SK-N-SH (cell line): ENCODE data around the gene NTNG1. TPM values are rescaled to one million over a fixed set of nuclear protein-coding genes. Genes with fewer than 3 reads are reported as not detected.
A peak's percentile ranks its signal among the peaks of the same experiment; 100 is the strongest.

ENCODE experiments used
- CTCF ChIA-PET: fragments of 300-600, 350-600 bp; formaldehyde crosslinking; extraction: SDS; loops from one replicate; lab custom pipeline; 2021; lab: Yijun Ruan, JAX
- POLR2A ChIA-PET: fragments of 350-600 bp; sonication (Branson Sonifier 250); formaldehyde crosslinking; extraction: SDS; loops from one replicate; lab custom pipeline; 2020; ENCODE audit warnings: antibody characterized with exemption, inconsistent platforms; lab: Yijun Ruan, JAX
- DNase-seq: peaks from one replicate; pipeline ENCODE4 v3.0.0; 2012
- H2AFZ ChIP-seq: fragments of 200-600 bp; sonication (generic); 2 replicates; pipeline ENCODE4 v1.8.1; 2016; ENCODE audit warnings: antibody characterized with exemption, mild to moderate bottlenecking, low read depth
- H3F3A ChIP-seq: fragments of 200-600 bp; sonication (generic); replicated peaks from 2 replicates; pipeline ENCODE3; 2016; ENCODE audit warnings: antibody characterized with exemption, mild to moderate bottlenecking; ENCODE audit not compliant: insufficient read depth
- H3K27ac ChIP-seq, 2 experiments: fragments of 200-500 bp in 1 of 2; fragments of 200-600 bp in 1 of 2; sonication (Bioruptor generic) in 1 of 2; sonication (generic), shearing (Covaris generic) in 1 of 2; 2 replicates each; pipeline versions ENCODE4 v1.5.1 to v1.6.1; 2014 to 2016; ENCODE audit warnings: low read depth in 2 of 2, inconsistent platforms in 1 of 2, low read length in 1 of 2, mild to moderate bottlenecking in 1 of 2, mixed read lengths in 1 of 2
- H3K27me3 ChIP-seq: fragments of 200-600 bp; sonication (generic), shearing (Covaris generic); 2 replicates; pipeline ENCODE4 v1.6.1; 2016; ENCODE audit warnings: mixed run types; ENCODE audit not compliant: insufficient read depth
- H3K36me3 ChIP-seq, 2 experiments: fragments of 200-500 bp in 1 of 2; fragments of 200-600 bp in 1 of 2; sonication (Bioruptor generic) in 1 of 2; sonication (generic) in 1 of 2; replicated peaks in 1 of 2; 2 replicates each; pipeline versions ENCODE3 to v1.5.1; 2014 to 2016; ENCODE audit warnings: low read length in 1 of 2, mild to moderate bottlenecking in 1 of 2; ENCODE audit not compliant: insufficient read depth in 2 of 2, control insufficient read depth in 1 of 2
- H3K4me1 ChIP-seq, 2 experiments: fragments of 200-500 bp in 1 of 2; fragments of 200-600 bp in 1 of 2; sonication (Bioruptor generic) in 1 of 2; sonication (generic), shearing (Covaris generic) in 1 of 2; 2 replicates each; pipeline versions ENCODE4 v1.5.1 to v1.6.1; 2014 to 2016; ENCODE audit warnings: low read depth in 1 of 2, low read length in 1 of 2, mixed run types in 1 of 2; ENCODE audit not compliant: insufficient read depth in 2 of 2, control insufficient read depth in 1 of 2
- H3K4me2 ChIP-seq: fragments of 200-600 bp; sonication (generic), shearing (Covaris generic); 2 replicates; pipeline ENCODE4 v1.6.1; 2017; ENCODE audit warnings: mixed run types
- H3K4me3 ChIP-seq, 2 experiments: fragments of 200-500 bp in 1 of 2; fragments of 200-600 bp in 1 of 2; sonication (Bioruptor generic) in 1 of 2; sonication (generic), shearing (Covaris generic) in 1 of 2; 2 replicates each; pipeline versions ENCODE4 v1.5.1 to v1.8.1; 2014 to 2016; ENCODE audit warnings: low read depth in 2 of 2, inconsistent platforms in 1 of 2, low read length in 1 of 2, mild to moderate bottlenecking in 1 of 2, mixed read lengths in 1 of 2, moderate library complexity in 1 of 2
- H3K79me2 ChIP-seq: fragments of 200-600 bp; sonication (generic); 2 replicates; pipeline ENCODE4 v1.8.1; 2017; ENCODE audit warnings: mild to moderate bottlenecking; ENCODE audit not compliant: insufficient read depth
- H3K9ac ChIP-seq: fragments of 200-600 bp; sonication (generic); 2 replicates; pipeline ENCODE4 v1.6.1; 2017; ENCODE audit warnings: mixed run types
- H3K9me2 ChIP-seq: fragments of 200-600 bp; sonication (generic); 2 replicates; pipeline ENCODE4 v1.6.1; 2017; ENCODE audit warnings: mixed run types
- H3K9me3 ChIP-seq: fragments of 200-600 bp; sonication (generic); 2 replicates; pipeline ENCODE4 v1.6.1; 2017; ENCODE audit warnings: mixed run types, mild to moderate bottlenecking, moderate library complexity
- H4K20me1 ChIP-seq: fragments of 200-600 bp; sonication (generic); 2 replicates; pipeline ENCODE4 v1.6.1; 2017; ENCODE audit warnings: mild to moderate bottlenecking, mixed run types; ENCODE audit not compliant: insufficient read depth
- EP300 ChIP-seq, 2 experiments: IDR thresholded peaks; 2 replicates each; pipeline versions ENCODE4 v1.4.0 to v1.6.1; 2012; ENCODE audit warnings: borderline replicate concordance in 1 of 2, low read depth in 1 of 2, low read length in 1 of 2
- FOSL2 ChIP-seq: IDR thresholded peaks from 2 replicates; pipeline ENCODE4 v1.4.0; 2012; ENCODE audit warnings: low read depth, mild to moderate bottlenecking, moderate library complexity, borderline replicate concordance
- FOXJ3 ChIP-seq: sonication (generic); formaldehyde crosslinking; IDR thresholded peaks from 2 replicates; pipeline ENCODE4 v1.5.1; 2020; ENCODE audit warnings: mild to moderate bottlenecking, missing genetic modification reagents
- FOXM1 ChIP-seq: IDR thresholded peaks from 2 replicates; pipeline ENCODE4 v1.4.0; 2012; ENCODE audit warnings: low read depth, mild to moderate bottlenecking
- GABPA ChIP-seq: IDR thresholded peaks from 2 replicates; pipeline ENCODE4 v1.4.0; 2012; ENCODE audit warnings: low read depth, mild to moderate bottlenecking
- GATA2 ChIP-seq: sonication (generic); formaldehyde crosslinking; IDR thresholded peaks from 2 replicates; pipeline ENCODE4 v1.5.0; 2020; ENCODE audit warnings: mild to moderate bottlenecking, missing genetic modification reagents
- MEF2A ChIP-seq: IDR thresholded peaks from 2 replicates; pipeline ENCODE4 v1.4.0; 2012; ENCODE audit warnings: low read depth, borderline replicate concordance
- NRF1 ChIP-seq: IDR thresholded peaks from 2 replicates; pipeline ENCODE4 v1.6.1; 2012; ENCODE audit warnings: low read depth, mild to moderate bottlenecking, low read length
- PBX3 ChIP-seq: IDR thresholded peaks from 2 replicates; pipeline ENCODE4; 2012
- RAD21 ChIP-seq: IDR thresholded peaks from 2 replicates; pipeline ENCODE4 v1.6.1; 2012; ENCODE audit warnings: mild to moderate bottlenecking, low read length
- RCOR1 ChIP-seq: fragments of 150-350 bp; IDR thresholded peaks from 2 replicates; pipeline ENCODE4 v1.6.1; 2017; ENCODE audit warnings: antibody characterized with exemption, low read length
- REST ChIP-seq: IDR thresholded peaks from 2 replicates; pipeline ENCODE4 v1.6.1; 2012; ENCODE audit warnings: mild to moderate bottlenecking, low read depth, low read length, moderate library complexity
- RFX5 ChIP-seq: IDR thresholded peaks from 2 replicates; pipeline ENCODE4 v1.6.1; 2012; ENCODE audit warnings: mild to moderate bottlenecking, improper control_type of control experiment, low read length
- SIN3A ChIP-seq: IDR thresholded peaks from 2 replicates; pipeline ENCODE4 v1.6.1; 2012; ENCODE audit warnings: low read depth, mild to moderate bottlenecking, low read length, moderate library complexity, borderline replicate concordance
- SMC3 ChIP-seq: IDR thresholded peaks from 2 replicates; pipeline ENCODE4 v1.6.1; 2012; ENCODE audit warnings: low read depth, low read length, improper control_type of control experiment
- TCF12 ChIP-seq: IDR thresholded peaks from 2 replicates; pipeline ENCODE4 v1.4.0; 2012
- USF1 ChIP-seq: IDR thresholded peaks from 2 replicates; pipeline ENCODE4 v1.4.0; 2012; ENCODE audit warnings: low read depth, borderline replicate concordance
- USF2 ChIP-seq: fragments of 150-350 bp; IDR thresholded peaks from 2 replicates; pipeline ENCODE4 v1.6.1; 2017; ENCODE audit warnings: antibody characterized with exemption, low read length, low read depth, borderline replicate concordance
- WGBS: methylation state at CpG from one replicate; pipeline ENCODE4 v1.1.6; 2017; ENCODE audit warnings: low lambda C conversion rate; 5-methylcytosine and 5-hydroxymethylcytosine counted together
- polyA plus RNA-seq, 3 experiments: library from polyadenylated mRNA; depleted of rRNA; stranded (reverse); fragments of >200 nt; gene quantifications; 2 replicates each; pipeline ENCODE4 v1.2.3, GENCODE V29; 2012

NTNG1 gene
- polyA plus RNA-seq, 1 of the 3 experiments (the other 2 are of a cell fraction), result 0.03 TPM

DNA sequence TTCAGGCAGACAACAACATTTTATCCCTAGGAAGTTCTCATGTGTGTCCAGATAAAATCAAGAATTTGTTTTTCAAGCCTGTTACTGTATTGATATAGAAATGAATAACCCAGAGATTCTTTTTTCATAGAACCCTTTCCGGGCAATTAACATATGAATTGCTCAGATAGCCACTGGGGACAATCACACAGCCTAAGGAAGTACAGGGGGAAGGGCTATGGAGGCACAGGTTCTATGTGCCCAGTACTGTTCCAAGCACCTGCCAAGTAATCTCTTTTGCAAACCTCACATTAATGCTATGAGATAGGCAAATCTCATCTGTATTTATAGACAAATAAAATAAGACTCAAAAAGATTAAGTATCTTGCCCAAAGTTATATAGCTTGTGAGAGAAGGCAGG is 84.9 kb downstream of the NTNG1 start:
- WGBS, result 29% methylated on average over 1 of the region's 1 CpG
- Histone ChIP-seq H3K9me2 (no peaks in the 10 kb centered on the region), H3K4me3 (no peak overlapping the region), H3K27ac (peak overlapping the region in 1 of 2 experiments; percentile 50; a peak in 1 of 4 replicates), H3F3A (no peaks in the 10 kb centered on the region), H3K79me2 (no peaks in the 10 kb centered on the region), H3K9me3 (no peaks in the 10 kb centered on the region), H2AFZ (no peak overlapping the region), H3K9ac (no peak overlapping the region), H3K27me3 (no peaks in the 10 kb centered on the region), H3K4me1 (peaks cover 7 to 20% of the 10 kb centered on the region in 2 experiments; a peak in 3 of 4 replicates), H4K20me1 (no peaks in the 10 kb centered on the region), H3K4me2 (no peak overlapping the region), H3K36me3 (no peaks in the 10 kb centered on the region)
- TF ChIP-seq MEF2A, result no peak
- no peak for TF ChIP-seq FOSL2
- TF ChIP-seq RCOR1, result no peak
- no peak for TF ChIP-seq GATA2 (CRISPR knock-in tag)
- no peak for TF ChIP-seq REST
- no peak for TF ChIP-seq FOXM1
- no peak for TF ChIP-seq PBX3
- TF ChIP-seq NRF1, result no peak
- no peak for TF ChIP-seq USF1
- no peak for TF ChIP-seq RAD21
- no peak for TF ChIP-seq TCF12
- TF ChIP-seq FOXJ3 (CRISPR knock-in tag), result no peak
- no peak for TF ChIP-seq EP300 (IDR thresholded peaks at IDR 0.05; ENCODE audit: borderline replicate concordance in 1 of 2, low read depth in 1 of 2, low read length in 1 of 2)
- no peak for TF ChIP-seq GABPA
- no peak for TF ChIP-seq SIN3A
- no peak for TF ChIP-seq SMC3
- TF ChIP-seq RFX5, result no peak
- no peak for TF ChIP-seq USF2
- POLR2A ChIA-PET, result no interaction called here
- DNase-seq, result no peak
- CTCF ChIA-PET, result interaction anchor here (2.0 kb wide), 1 partner anchor 304 kb away, joined by 6 read pairs; no protein-coding TSS in a partner anchor
